H1 (cell line): ENCODE data around the gene INTS7. TPM values are rescaled to one million over a fixed set of nuclear protein-coding genes. Genes with fewer than 3 reads are reported as not detected.

Experiments used
- CTCF ChIA-PET: fragments of 300-600 bp; sonication (Branson Sonifier 250); formaldehyde crosslinking; loops from one replicate; lab custom pipeline; 2021; ENCODE audit not compliant: partially characterized antibody; lab: Charles Lee
- POLR2A ChIA-PET: fragments of 300-600 bp; sonication (Branson Sonifier 250); formaldehyde crosslinking; loops from one replicate; lab custom pipeline; 2021; ENCODE audit warnings: inconsistent platforms; ENCODE audit not compliant: partially characterized antibody; lab: Charles Lee
- DNase-seq, 2 experiments: peaks; one replicate each; pipeline versions ENCODE4 v3.0.0 to v3.0.0-alpha.2; 2010 to 2022; ENCODE audit warnings: low spot score in 2 of 2, low read depth in 1 of 2, mixed read lengths in 1 of 2
- FAIRE-seq: peaks from 2 replicates; lab custom pipeline; 2011; peaks lifted over from hg19 to GRCh38; lab: Jason Lieb, UNC
- H2AFZ ChIP-seq: 2 replicates; pipeline ENCODE4 v1.8.1; 2012; ENCODE audit warnings: low read length, inconsistent platforms
- H2AK5ac ChIP-seq: 2 replicates; pipeline ENCODE4 v1.6.1; 2013; ENCODE audit warnings: low read depth, low read length
- H2BK120ac ChIP-seq: replicated peaks from 2 replicates; pipeline ENCODE3; 2013; ENCODE audit warnings: low read depth, low read length, inconsistent platforms
- H2BK12ac ChIP-seq: 2 replicates; pipeline ENCODE4 v1.6.1; 2013; ENCODE audit warnings: low read depth, low read length
- H2BK15ac ChIP-seq: 2 replicates; pipeline ENCODE4 v1.6.1; 2013; ENCODE audit warnings: low read length
- H2BK20ac ChIP-seq: 2 replicates; pipeline ENCODE4 v1.6.1; 2013; ENCODE audit warnings: low read length
- H2BK5ac ChIP-seq: 2 replicates; pipeline ENCODE4 v1.6.1; 2013; ENCODE audit warnings: low read depth, low read length
- H3K14ac ChIP-seq: 2 replicates; pipeline ENCODE4 v1.6.1; 2013; ENCODE audit warnings: inconsistent platforms; ENCODE audit not compliant: insufficient read length
- H3K18ac ChIP-seq: 2 replicates; pipeline ENCODE4 v1.6.1; 2013; ENCODE audit warnings: low read length; ENCODE audit errors: extremely low read depth
- H3K23ac ChIP-seq: 2 replicates; pipeline ENCODE4 v1.6.1; 2013; ENCODE audit warnings: inconsistent platforms; ENCODE audit not compliant: insufficient read length
- H3K23me2 ChIP-seq: 2 replicates; pipeline ENCODE4 v1.6.1; 2013; ENCODE audit warnings: low read depth, low read length
- H3K27ac ChIP-seq: 2 replicates; pipeline ENCODE4 v1.6.1; 2011; ENCODE audit warnings: low read depth, low read length, inconsistent platforms
- H3K27me3 ChIP-seq, 4 experiments: replicated peaks in 1 of 4; 1 replicate in 1 of 4; 2 replicates in 3 of 4; pipeline versions ENCODE4 v1.6.1 to v1.8.1; 2011 to 2013; ENCODE audit warnings: low read length in 3 of 4, mild to moderate bottlenecking in 3 of 4, inconsistent platforms in 2 of 4, mixed read lengths in 2 of 4, moderate library complexity in 1 of 4; ENCODE audit not compliant: control insufficient read depth in 3 of 4, insufficient read depth in 3 of 4; ENCODE audit errors: extremely low read depth in 1 of 4
- H3K36me3 ChIP-seq, 4 experiments: 2 replicates each; pipeline versions ENCODE4 v1.6.1 to v1.8.1; 2011 to 2013; ENCODE audit warnings: mild to moderate bottlenecking in 4 of 4, low read length in 3 of 4, moderate library complexity in 2 of 4, control low read depth in 1 of 4, inconsistent platforms in 1 of 4; ENCODE audit not compliant: insufficient read depth in 4 of 4, control insufficient read depth in 2 of 4
- H3K4ac ChIP-seq: replicated peaks from 2 replicates; pipeline ENCODE3; 2013; ENCODE audit warnings: low read length, low read depth, mixed read lengths, inconsistent platforms; ENCODE audit not compliant: insufficient read length
- H3K4me1 ChIP-seq, 4 experiments: replicated peaks in 1 of 4; 1 replicate in 1 of 4; 2 replicates in 3 of 4; pipeline versions ENCODE4 v1.6.1 to v1.8.1; 2011 to 2013; ENCODE audit warnings: low read length in 3 of 4, inconsistent platforms in 2 of 4, mixed read lengths in 1 of 4; ENCODE audit not compliant: insufficient read depth in 4 of 4, control insufficient read depth in 3 of 4
- H3K4me2 ChIP-seq, 2 experiments: 2 replicates each; pipeline versions ENCODE4 v1.6.1 to v1.8.1; 2011 to 2013; ENCODE audit warnings: low read depth in 2 of 2, low read length in 2 of 2, control low read depth in 1 of 2, inconsistent platforms in 1 of 2, mild to moderate bottlenecking in 1 of 2; ENCODE audit not compliant: insufficient read depth in 1 of 2
- H3K4me3 ChIP-seq, 4 experiments: fragments of 200-600, 300-600 bp in 1 of 4; sonication (generic), shearing (Covaris generic), sonication (Bioruptor Twin) in 1 of 4; 2 replicates each; pipeline versions ENCODE4 v1.5.1 to v1.8.1; 2011 to 2016; ENCODE audit warnings: low read length in 4 of 4, low read depth in 3 of 4, control low read depth in 2 of 4, inconsistent platforms in 2 of 4, mild to moderate bottlenecking in 2 of 4, mixed read lengths in 1 of 4, moderate library complexity in 1 of 4; ENCODE audit not compliant: insufficient read depth in 2 of 4; ENCODE audit errors: extremely low read depth in 1 of 4
- H3K56ac ChIP-seq: replicated peaks from 2 replicates; pipeline ENCODE3; 2013; ENCODE audit warnings: low read depth, mild to moderate bottlenecking, mixed read lengths, low read length, inconsistent platforms; ENCODE audit not compliant: insufficient read length
- H3K79me1 ChIP-seq: 2 replicates; pipeline ENCODE4 v1.6.1; 2013; ENCODE audit warnings: low read depth, low read length, control low read depth
- H3K79me2 ChIP-seq, 2 experiments: 2 replicates each; pipeline versions ENCODE4 v1.6.1 to v1.8.1; 2012 to 2013; ENCODE audit warnings: low read length in 2 of 2, mild to moderate bottlenecking in 2 of 2, inconsistent platforms in 1 of 2; ENCODE audit not compliant: insufficient read depth in 2 of 2, control insufficient read depth in 1 of 2
- H3K9ac ChIP-seq, 4 experiments: replicated peaks in 1 of 4; 1 replicate in 1 of 4; 2 replicates in 3 of 4; pipeline versions ENCODE4 v1.6.1 to v1.8.1; 2011 to 2013; ENCODE audit warnings: low read depth in 3 of 4, low read length in 3 of 4, control low read depth in 2 of 4, mild to moderate bottlenecking in 2 of 4, moderate library complexity in 2 of 4, inconsistent platforms in 1 of 4; ENCODE audit errors: extremely low read depth in 1 of 4
- H3K9me3 ChIP-seq, 2 experiments: 2 replicates each; pipeline versions ENCODE4 v1.6.1 to v1.8.1; 2012 to 2013; ENCODE audit warnings: mild to moderate bottlenecking in 2 of 2, moderate library complexity in 2 of 2, control low read depth in 1 of 2, inconsistent platforms in 1 of 2, low read depth in 1 of 2, low read length in 1 of 2, mixed read lengths in 1 of 2; ENCODE audit not compliant: insufficient read depth in 2 of 2
- H4K20me1 ChIP-seq, 2 experiments: replicated peaks in 1 of 2; 2 replicates each; pipeline versions ENCODE3 to v1.8.1; 2011 to 2013; ENCODE audit warnings: inconsistent platforms in 2 of 2, low read length in 2 of 2, mild to moderate bottlenecking in 1 of 2; ENCODE audit not compliant: insufficient read depth in 2 of 2, control insufficient read depth in 1 of 2
- H4K5ac ChIP-seq: 2 replicates; pipeline ENCODE4 v1.6.1; 2013; ENCODE audit warnings: low read length, low read depth, mixed read lengths, inconsistent platforms; ENCODE audit not compliant: insufficient read length
- H4K8ac ChIP-seq: 2 replicates; pipeline ENCODE4 v1.8.0; 2013; ENCODE audit warnings: mild to moderate bottlenecking, moderate library complexity, low read length, inconsistent platforms; ENCODE audit not compliant: insufficient read depth; ENCODE audit errors: extremely low read depth
- H4K91ac ChIP-seq: replicated peaks from 2 replicates; pipeline ENCODE3; 2013; ENCODE audit warnings: low read length, mixed read lengths, inconsistent platforms; ENCODE audit not compliant: insufficient read length
- ASH2L ChIP-seq: fragments of 200-600, 300-600 bp; sonication (generic); IDR thresholded peaks from one replicate; pipeline ENCODE4 v1.7.1; 2017; ENCODE audit warnings: low read length
- ATF3 ChIP-seq: IDR thresholded peaks from 2 replicates; pipeline ENCODE4 v1.6.1; 2011; ENCODE audit warnings: low read depth, mild to moderate bottlenecking, low read length; ENCODE audit not compliant: insufficient read depth
- CREB1 ChIP-seq: IDR thresholded peaks from 2 replicates; pipeline ENCODE4 v1.6.1; 2012; ENCODE audit warnings: inconsistent platforms
- E2F6 ChIP-seq: IDR thresholded peaks from 2 replicates; pipeline ENCODE4 v1.6.1; 2012; ENCODE audit warnings: inconsistent platforms
- HDAC2 ChIP-seq, 2 experiments: fragments of 300-600 bp in 1 of 2; sonication (generic) in 1 of 2; IDR thresholded peaks; 2 replicates each; pipeline ENCODE4 v1.6.1; 2011 to 2012; ENCODE audit warnings: low read depth in 2 of 2, low read length in 2 of 2, mild to moderate bottlenecking in 2 of 2, moderate library complexity in 2 of 2, borderline replicate concordance in 1 of 2, inconsistent platforms in 1 of 2
- JUN ChIP-seq: IDR thresholded peaks from 2 replicates; pipeline ENCODE4 v1.6.1; 2011; ENCODE audit warnings: low read depth, mild to moderate bottlenecking, improper control_type of control experiment, low read length
- RAD21 ChIP-seq, 2 experiments: IDR thresholded peaks in 1 of 2; conservative IDR thresholded peaks in 1 of 2; 2 replicates each; pipeline ENCODE4 v1.6.1; 2011; ENCODE audit warnings: low read depth in 2 of 2, low read length in 2 of 2, improper control_type of control experiment in 1 of 2, inconsistent platforms in 1 of 2, mild to moderate bottlenecking in 1 of 2, moderate library complexity in 1 of 2
- RFX5 ChIP-seq: IDR thresholded peaks from 2 replicates; pipeline ENCODE4 v1.6.1; 2011; ENCODE audit warnings: low read depth, low read length, improper control_type of control experiment, borderline replicate concordance
- RXRA ChIP-seq: IDR thresholded peaks from 2 replicates; pipeline ENCODE4 v1.6.1; 2011; ENCODE audit warnings: low read depth, mild to moderate bottlenecking, low read length, moderate library complexity; ENCODE audit not compliant: insufficient read depth
- SIN3A ChIP-seq, 2 experiments: IDR thresholded peaks in 1 of 2; conservative IDR thresholded peaks in 1 of 2; 2 replicates each; pipeline ENCODE4 v1.6.1; 2011 to 2012; ENCODE audit warnings: low read length in 2 of 2, improper control_type of control experiment in 1 of 2, low read depth in 1 of 2, mild to moderate bottlenecking in 1 of 2
- SP4 ChIP-seq: IDR thresholded peaks from 2 replicates; pipeline ENCODE4 v1.6.1; 2012; ENCODE audit warnings: low read length, inconsistent platforms
- WGBS, 2 experiments: shearing (Covaris generic) in 1 of 2; methylation state at CpG; one replicate each; pipeline versions ENCODE4 v1.1.6 to v1.1.7; 2013 to 2015; ENCODE audit warnings: low lambda C conversion rate in 2 of 2, mixed read lengths in 2 of 2, inconsistent platforms in 1 of 2, low coverage in 1 of 2, missing lambda C conversion rate in 1 of 2; ENCODE audit not compliant: insufficient replicate concordance in 2 of 2, insufficient coverage in 1 of 2, insufficient read length in 1 of 2; ENCODE audit errors: extremely low coverage in 1 of 2, missing lambda C conversion rate in 1 of 2; 5-methylcytosine and 5-hydroxymethylcytosine counted together
- polyA plus RNA-seq, 7 experiments: library from polyadenylated mRNA; depleted of rRNA in 3 of 7; stranded (reverse) in 5 of 7; unstranded in 2 of 7; fragments of >200 nt in 5 of 7; fragments of 200-250 nt in 2 of 7; gene quantifications; 1 replicate in 5 of 7; 2 replicates in 1 of 7; 4 replicates in 1 of 7; pipeline versions ENCODE4 v1.2.1 to v1.2.3, GENCODE V29; 2011 to 2013; ENCODE audit warnings: missing spikeins in 2 of 7, mixed read lengths in 2 of 7
- total RNA-seq: library from RNA; stranded (reverse); fragmentation: NEBNext Ultra II Directional; extraction: Animal tissue kit (Norgen Biotek cat#: 25700); gene quantifications from 2 replicates; pipeline ENCODE4 v1.2.1, GENCODE V29; 2021

Gene INTS7
- total and polyA plus RNA-seq, 2 of the 8 experiments (the other 6 are each of a cell fraction or from before 2014, with no cell fraction given) = 15.2 to 22.4 TPM

GRCh38 chr1:211929683-211930082 lies 105.7 kb downstream of the INTS7 start:
- TF ChIP-seq ATF3 (no peak), HDAC2 (IDR thresholded peaks at IDR 0.05; ENCODE audit: borderline replicate concordance in 1 of 2, low read depth in 2 of 2, low read length in 2 of 2) (no peak), RFX5 (no peak), E2F6 (no peak), SP4 (no peak), ASH2L (no peak), CREB1 (no peak), SIN3A (conservative IDR thresholded peaks at IDR 0.05 in 1 of 2, IDR thresholded peaks at IDR 0.05 in 1 of 2; ENCODE audit: low read depth in 1 of 2, low read length in 2 of 2) (no peak), JUN (no peak), RAD21 (IDR thresholded peaks at IDR 0.05 in 1 of 2, conservative IDR thresholded peaks at IDR 0.05 in 1 of 2; ENCODE audit: low read depth in 2 of 2, low read length in 2 of 2) (no peak), RXRA (no peak)
- Histone ChIP-seq H3K4me2 (no peak overlapping the region), H2BK120ac (no peak overlapping the region), H2BK12ac (peak overlapping the region; percentile 78; the same call in 1 of the 2 replicates), H3K27me3 (no peaks in the 10 kb centered on the region), H3K27ac (no peak overlapping the region), H3K14ac (no peak overlapping the region), H3K56ac (no peak overlapping the region), H3K4me3 (no peak overlapping the region), H2AK5ac (no peak overlapping the region), H3K79me2 (no peaks in the 10 kb centered on the region), H3K79me1 (no peaks in the 10 kb centered on the region), H3K36me3 (no peaks in the 10 kb centered on the region), H2BK15ac (no peak overlapping the region), H2BK5ac (0 out of 2 replicates have a peak overlapping the region, but pooled peaks have one; percentile 24), H3K23me2 (no peaks in the 10 kb centered on the region), H3K9ac (no peak overlapping the region), H2AFZ (peak overlapping the region; percentile 31; the same call in 1 of the 2 replicates), H3K18ac (no peak overlapping the region; the same call in 1 of the 2 replicates), H4K8ac (no peak overlapping the region), H3K23ac (no peak overlapping the region), H3K4me1 (peaks cover 2 to 18% (median 12%) of the 10 kb centered on the region in 4 experiments; a peak in 6 of 7 replicates), H4K5ac (no peak overlapping the region), H4K91ac (no peak overlapping the region), H2BK20ac (0 out of 2 replicates have a peak overlapping the region, but pooled peaks have one; percentile 90), H3K4ac (no peak overlapping the region), H4K20me1 (no peaks in the 10 kb centered on the region), H3K9me3 (no peaks in the 10 kb centered on the region)
- DNase-seq (no peak), FAIRE-seq (no peak)
- CTCF ChIA-PET = interaction anchor here (0.6 to 2.2 kb wide), 8 partner anchors 16 to 1305 kb away, joined by 3 to 6 read pairs (median 3); no protein-coding TSS in a partner anchor
- POLR2A ChIA-PET = no interaction called here
- WGBS, 2 experiments = 97% methylated on average over 2 of the region's 2 CpGs; no CpG with 5 or more reads in 1 of the 2 experiments
